Naive thymus-derived CD8-positive, alpha-beta T cell (primary cell): ENCODE results near the gene KLHL29. TPM values are rescaled to one million over a fixed set of nuclear protein-coding genes. Genes with fewer than 3 reads are reported as not detected.

ENCODE experiments used
- ATAC-seq, 2 donors: fragments of 150-1000 bp; cut with Tn5 transposase in 1 of 2; sonication (Bioruptor Pico), chemical (Tn5 transposase) in 1 of 2; 1 replicate in 1 of 2; 2 replicates in 1 of 2; pipeline ENCODE4 v1.10.0; 2021; ENCODE audit warnings: mild to moderate bottlenecking in 2 of 2, moderate library complexity in 2 of 2
- POLR2A ChIA-PET: fragments of 350-600 bp; sonication (Branson Sonifier 250); formaldehyde crosslinking; loops from one replicate; lab custom pipeline; 2021; ENCODE audit warnings: antibody characterized with exemption; lab: Charles Lee
- DNase-seq, 10 donors: peaks; one replicate each; pipeline versions ENCODE4 v3.0.0 to v3.0.0-alpha.2; 2020 to 2022
- H3K27ac Mint-ChIP-seq, 10 donors: one replicate each; pipeline ENCODE4 v1.8.0; 2020 to 2022; ENCODE audit warnings: mild to moderate bottlenecking in 10 of 10, mixed read lengths in 10 of 10, moderate library complexity in 4 of 10, inconsistent platforms in 1 of 10
- H3K27me3 Mint-ChIP-seq, 5 donors: one replicate each; pipeline ENCODE4 v1.8.0; 2021 to 2022; ENCODE audit warnings: mixed read lengths in 5 of 5
- H3K36me3 Mint-ChIP-seq, 3 donors: one replicate each; pipeline ENCODE4 v1.8.0; 2020 to 2022; ENCODE audit warnings: mixed read lengths in 3 of 3, mild to moderate bottlenecking in 2 of 3, inconsistent platforms in 1 of 3
- H3K4me1 Mint-ChIP-seq, 4 donors: one replicate each; pipeline ENCODE4 v1.8.0; 2021 to 2022; ENCODE audit warnings: mixed read lengths in 4 of 4
- H3K4me3 Mint-ChIP-seq, 10 donors: one replicate each; pipeline ENCODE4 v1.8.0; 2020 to 2022; ENCODE audit warnings: mild to moderate bottlenecking in 10 of 10, mixed read lengths in 10 of 10, moderate library complexity in 6 of 10, inconsistent platforms in 1 of 10
- H3K9me3 Mint-ChIP-seq, 9 donors: one replicate each; pipeline ENCODE4 v1.8.0; 2020 to 2022; ENCODE audit warnings: mixed read lengths in 9 of 9, mild to moderate bottlenecking in 3 of 9, inconsistent platforms in 1 of 9, moderate library complexity in 1 of 9
- polyA plus RNA-seq, 3 donors: library from polyadenylated mRNA; unstranded; fragments of 300-500 nt; fragmentation: Illumina TruSeq; gene quantifications; one replicate each; pipeline ENCODE4 v1.2.3, GENCODE V29; 2021
- total RNA-seq, 8 experiments: library from RNA in 2 of 8; stranded (reverse) in 2 of 8; gene quantifications; one replicate each; pipeline ENCODE4 v1.2.3 and lab custom pipeline; 2021 to 2026

The KLHL29 gene
- total and polyA plus RNA-seq, 5 experiments from 2014 or later, result 0.02 to 1.7 (median 0.14) TPM

GRCh38 chr2:23677836-23678235 lies 292.9 kb downstream of the KLHL29 start:
- peaks cover 0 to 11% (median 3%) of the 10 kb centered on the region in 4 donors for H3K4me1 Mint-ChIP-seq
- DNase-seq, result no peak
- H3K4me3 Mint-ChIP-seq, result no peak overlapping the region
- POLR2A ChIA-PET, result no interaction called here
- peaks cover 0 to 8% (median 7%) of the 10 kb centered on the region in 3 donors for H3K36me3 Mint-ChIP-seq
- no peak overlapping the region for H3K27ac Mint-ChIP-seq
- no peak for ATAC-seq
- H3K27me3 Mint-ChIP-seq, result peaks cover 0 to 26% (median 5%) of the 10 kb centered on the region in 5 donors
- peaks cover 0 to 19% (median 6%) of the 10 kb centered on the region in 9 donors for H3K9me3 Mint-ChIP-seq

- POLR2A ChIA-PET, result interaction anchor here (0.7 kb wide), 1 partner anchor 33 kb away, joined by 3 read pairs; no protein-coding TSS in a partner anchor
- H3K36me3 Mint-ChIP-seq, result peaks cover 0 to 8% (median 7%) of the 10 kb centered on the region in 3 donors
Observed at GRCh38 chr2:23679044-23679443, 294.1 kb downstream of the KLHL29 start.

GRCh38 chr2:23680951-23681350 lies 296.0 kb downstream of the KLHL29 start:
- Mint-ChIP-seq H3K36me3 (peaks cover 0 to 8% (median 7%) of the 10 kb centered on the region in 3 donors), H3K4me3 (no peak overlapping the region), H3K27me3 (no peaks in the 10 kb centered on the region), H3K27ac (no peak overlapping the region), H3K9me3 (peaks cover 0 to 11% (median 6%) of the 10 kb centered on the region in 9 donors), H3K4me1 (peaks cover 0 to 22% (median 10%) of the 10 kb centered on the region in 4 donors)
- POLR2A ChIA-PET, result no interaction called here
- no peak for ATAC-seq
- DNase-seq, result no peak

More at GRCh38 chr2:23679044-23679443, 294.1 kb downstream of the KLHL29 start:
- H3K4me3 Mint-ChIP-seq, result no peak overlapping the region
- peaks cover 0 to 6% (median 5%) of the 10 kb centered on the region in 4 donors for H3K4me1 Mint-ChIP-seq
- peaks cover 0 to 14% (median 0%) of the 10 kb centered on the region in 5 donors for H3K27me3 Mint-ChIP-seq
- H3K27ac Mint-ChIP-seq, result no peak overlapping the region
- DNase-seq (no peak), ATAC-seq (no peak)
- H3K9me3 Mint-ChIP-seq, result peaks cover 0 to 19% (median 6%) of the 10 kb centered on the region in 9 donors

GRCh38 chr2:23681356-23682140 lies 296.6 kb downstream of the KLHL29 start:
- ATAC-seq, result no peak
- Mint-ChIP-seq H3K27ac (peak overlapping the region in 2 of 10 donors; percentile 29 to 33), H3K9me3 (peaks cover 0 to 11% (median 6%) of the 10 kb centered on the region in 9 donors), H3K4me1 (peaks cover 3 to 28% (median 13%) of the 10 kb centered on the region in 4 donors), H3K36me3 (peaks cover 0 to 8% (median 7%) of the 10 kb centered on the region in 3 donors), H3K27me3 (no peaks in the 10 kb centered on the region), H3K4me3 (peak overlapping the region in 1 of 10 donors; percentile 28)
- POLR2A ChIA-PET, result no interaction called here
- no peak for DNase-seq

- no peak for ATAC-seq
- Mint-ChIP-seq H3K27ac (peak overlapping the region in 1 of 10 donors; percentile 33), H3K4me3 (no peak overlapping the region), H3K27me3 (peaks cover 0 to 2% (median 0%) of the 10 kb centered on the region in 5 donors), H3K4me1 (peaks cover 3 to 30% (median 13%) of the 10 kb centered on the region in 4 donors), H3K9me3 (peaks cover 0 to 11% (median 5%) of the 10 kb centered on the region in 9 donors), H3K36me3 (peaks cover 0 to 8% (median 7%) of the 10 kb centered on the region in 3 donors)
- POLR2A ChIA-PET, result no interaction called here
- DNase-seq, result no peak
Observed at GRCh38 chr2:23682481-23682880, 297.5 kb downstream of the KLHL29 start.

- Mint-ChIP-seq H3K4me3 (no peak overlapping the region), H3K36me3 (peaks cover 0 to 4% (median 3%) of the 10 kb centered on the region in 3 donors), H3K27ac (peak overlapping the region in 1 of 10 donors; percentile 65), H3K27me3 (peaks cover 0 to 2% (median 0%) of the 10 kb centered on the region in 5 donors), H3K9me3 (peaks cover 0 to 7% (median 3%) of the 10 kb centered on the region in 9 donors), H3K4me1 (peaks cover 3 to 30% (median 13%) of the 10 kb centered on the region in 4 donors)
- ATAC-seq (no peak), DNase-seq (no peak)
- POLR2A ChIA-PET, result no interaction called here
Observed at GRCh38 chr2:23683001-23683400, 298.0 kb downstream of the KLHL29 start.

- ATAC-seq (no peak), DNase-seq (no peak)
- H3K36me3 Mint-ChIP-seq, result no peaks in the 10 kb centered on the region
- peak overlapping the region in 1 of 10 donors; percentile 88 for H3K27ac Mint-ChIP-seq
- peaks cover 0 to 2% (median 0%) of the 10 kb centered on the region in 5 donors for H3K27me3 Mint-ChIP-seq
- peaks cover 3 to 30% (median 13%) of the 10 kb centered on the region in 4 donors for H3K4me1 Mint-ChIP-seq
- POLR2A ChIA-PET, result no interaction called here
- no peak overlapping the region for H3K4me3 Mint-ChIP-seq
- peaks cover 0 to 2% (median 0%) of the 10 kb centered on the region in 9 donors for H3K9me3 Mint-ChIP-seq
Observed at GRCh38 chr2:23684395-23685176, 299.6 kb downstream of the KLHL29 start.

GRCh38 chr2:23685181-23685580 lies 300.2 kb downstream of the KLHL29 start:
- Mint-ChIP-seq H3K9me3 (peaks cover 0 to under 1% (median 0%) of the 10 kb centered on the region in 9 donors), H3K27ac (peak overlapping the region in 4 of 10 donors; percentile 18 to 88 (median 26)), H3K4me1 (peaks cover 3 to 30% (median 12%) of the 10 kb centered on the region in 4 donors), H3K4me3 (no peak overlapping the region), H3K27me3 (peaks cover 0 to 2% (median 0%) of the 10 kb centered on the region in 5 donors), H3K36me3 (no peaks in the 10 kb centered on the region)
- POLR2A ChIA-PET, result no interaction called here
- ATAC-seq, result no peak
- DNase-seq, result no peak

- ATAC-seq (no peak), DNase-seq (no peak)
- no peaks in the 10 kb centered on the region for H3K36me3 Mint-ChIP-seq
- peak overlapping the region in 2 of 10 donors; percentile 84 to 88 for H3K27ac Mint-ChIP-seq
- peaks cover 0 to 2% (median 0%) of the 10 kb centered on the region in 5 donors for H3K27me3 Mint-ChIP-seq
- H3K4me1 Mint-ChIP-seq, result peaks cover 3 to 30% (median 12%) of the 10 kb centered on the region in 4 donors
- no peak overlapping the region for H3K4me3 Mint-ChIP-seq
- POLR2A ChIA-PET, result no interaction called here
- H3K9me3 Mint-ChIP-seq, result no peaks in the 10 kb centered on the region
Observed at GRCh38 chr2:23685706-23686105, 300.7 kb downstream of the KLHL29 start.

GRCh38 chr2:23686405-23687029 lies 301.5 kb downstream of the KLHL29 start:
- no peak for ATAC-seq

GRCh38 chr2:23687214-23687613 lies 302.2 kb downstream of the KLHL29 start:
- peak overlapping the region in 1 of 10 donors; percentile 53 for H3K27ac Mint-ChIP-seq
- POLR2A ChIA-PET, result no interaction called here
- H3K36me3 Mint-ChIP-seq, result peaks cover 0 to 7% (median 2%) of the 10 kb centered on the region in 3 donors
- no peaks in the 10 kb centered on the region for H3K9me3 Mint-ChIP-seq
- ATAC-seq (no peak), DNase-seq (no peak)
- H3K27me3 Mint-ChIP-seq, result peaks cover 0 to 2% (median 0%) of the 10 kb centered on the region in 5 donors
- H3K4me1 Mint-ChIP-seq, result peaks cover 3 to 27% (median 11%) of the 10 kb centered on the region in 4 donors
- H3K4me3 Mint-ChIP-seq, result no peak overlapping the region

More at GRCh38 chr2:23686405-23687029, 301.5 kb downstream of the KLHL29 start:
- POLR2A ChIA-PET, result no interaction called here
- Mint-ChIP-seq H3K4me3 (no peak overlapping the region), H3K27me3 (peaks cover 0 to 2% (median 0%) of the 10 kb centered on the region in 5 donors), H3K27ac (peak overlapping the region in 3 of 10 donors; percentile 22 to 67 (median 51)), H3K9me3 (no peaks in the 10 kb centered on the region), H3K36me3 (peaks cover 0 to 2% (median 0%) of the 10 kb centered on the region in 3 donors), H3K4me1 (peaks cover 3 to 30% (median 12%) of the 10 kb centered on the region in 4 donors)
- DNase-seq, result no peak

GRCh38 chr2:23687713-23688112 lies 302.7 kb downstream of the KLHL29 start:
- Mint-ChIP-seq H3K4me1 (peaks cover 3 to 25% (median 11%) of the 10 kb centered on the region in 4 donors), H3K9me3 (no peaks in the 10 kb centered on the region), H3K36me3 (peaks cover 0 to 9% (median 2%) of the 10 kb centered on the region in 3 donors), H3K27me3 (peaks cover 0 to 2% (median 0%) of the 10 kb centered on the region in 5 donors), H3K27ac (no peak overlapping the region), H3K4me3 (no peak overlapping the region)
- ATAC-seq, result no peak
- DNase-seq, result no peak
- POLR2A ChIA-PET, result no interaction called here
